ENCODE results near the gene PTX4. TPM values are rescaled to one million over a fixed set of nuclear protein-coding genes. Genes with fewer than 3 reads are reported as not detected.
"Not testable (repeated sequence)": the region's sequence is repeated elsewhere in the genome, so short reads cannot be mapped to it uniquely, and the experiment has no call there.

Gene PTX4
- total and polyA plus RNA-seq, 3 experiments from 2014 or later, result not detected

- Mint-ChIP-seq H3K36me3 (peaks cover 0 to 3% (median 0%) of the 10 kb centered on the region in 3 donors), H3K27me3 (peaks cover 0 to 2% of the 10 kb centered on the region in 2 donors), H3K4me3 (no peak overlapping the region), H3K27ac (no peak overlapping the region), H3K4me1 (peaks cover 8 to 9% (median 8%) of the 10 kb centered on the region in 3 donors), H3K9me3 (peaks cover 0 to 2% (median 0%) of the 10 kb centered on the region in 5 donors)
- no peaks in the 10 kb centered on the region for H3K9me3 ChIP-seq (ENCODE audit: low read length)
- CTCF ChIA-PET, result no interaction called here
- no peak for DNase-seq
- no peaks in the 10 kb centered on the region for H3K27me3 ChIP-seq (ENCODE audit: insufficient read depth, low read length, poor library complexity, severe bottlenecking)
- no peak overlapping the region for H3K27ac ChIP-seq (ENCODE audit: low read depth, low read length)
- POLR2A ChIA-PET, result no interaction called here
- H3K4me3 ChIP-seq (ENCODE audit: low read length), result no peak overlapping the region
- H3K36me3 ChIP-seq (ENCODE audit: insufficient read depth, low read length), result no peaks in the 10 kb centered on the region
- H3K4me1 ChIP-seq (ENCODE audit: insufficient read depth, low read length), result peaks cover 10% of the 10 kb centered on the region
Measured at GRCh38 chr16:1488054-1488601, 616 bp downstream of the PTX4 start.

GRCh38 chr16:1487395-1488053, 1.2 kb downstream of the PTX4 start:
- Mint-ChIP-seq H3K4me3 (no peak overlapping the region), H3K4me1 (peaks cover 3% of the 10 kb centered on the region in 3 donors), H3K36me3 (no peaks in the 10 kb centered on the region), H3K27me3 (peaks cover 0 to 2% of the 10 kb centered on the region in 2 donors), H3K9me3 (peaks cover 0 to 2% (median 0%) of the 10 kb centered on the region in 5 donors), H3K27ac (no peak overlapping the region)
- CTCF ChIA-PET, result no interaction called here
- Histone ChIP-seq H3K4me3 (ENCODE audit: low read length) (no peak overlapping the region), H3K4me1 (ENCODE audit: insufficient read depth, low read length) (peaks cover 5% of the 10 kb centered on the region), H3K36me3 (ENCODE audit: insufficient read depth, low read length) (no peaks in the 10 kb centered on the region), H3K27me3 (ENCODE audit: insufficient read depth, low read length, poor library complexity, severe bottlenecking) (no peaks in the 10 kb centered on the region), H3K27ac (ENCODE audit: low read depth, low read length) (no peak overlapping the region), H3K9me3 (ENCODE audit: low read length) (no peaks in the 10 kb centered on the region)
- DNase-seq, result no peak
- POLR2A ChIA-PET, result no interaction called here

- Mint-ChIP-seq H3K4me1 (no peaks in the 10 kb centered on the region), H3K9me3 (peaks cover 0 to 2% (median 0%) of the 10 kb centered on the region in 5 donors)
- POLR2A ChIA-PET, result no interaction called here
Measured at GRCh38 chr16:1486551-1487390, 2.0 kb downstream of the PTX4 start.

GRCh38 chr16:1485847-1486496, 2.8 kb downstream of the PTX4 start:
- CTCF ChIA-PET, result no interaction called here
- H3K4me1 Mint-ChIP-seq, result peaks cover 0 to 2% (median 0%) of the 10 kb centered on the region in 3 donors
- POLR2A ChIA-PET, result no interaction called here

More at GRCh38 chr16:1486551-1487390, 2.0 kb downstream of the PTX4 start:
- Histone ChIP-seq H3K9me3 (ENCODE audit: low read length) (no peaks in the 10 kb centered on the region), H3K36me3 (ENCODE audit: insufficient read depth, low read length) (no peaks in the 10 kb centered on the region), H3K27ac (ENCODE audit: low read depth, low read length) (no peak overlapping the region), H3K27me3 (ENCODE audit: insufficient read depth, low read length, poor library complexity, severe bottlenecking) (no peaks in the 10 kb centered on the region), H3K4me3 (ENCODE audit: low read length) (no peak overlapping the region), H3K4me1 (ENCODE audit: insufficient read depth, low read length) (no peaks in the 10 kb centered on the region)
- Mint-ChIP-seq H3K4me3 (no peak overlapping the region), H3K27me3 (peaks cover 0 to 5% of the 10 kb centered on the region in 2 donors), H3K27ac (peak overlapping the region in 1 of 8 donors; percentile 71), H3K36me3 (no peaks in the 10 kb centered on the region)
- CTCF ChIA-PET, result no interaction called here
- no peak for DNase-seq

GRCh38 chr16:1481906-1482835, 6.6 kb downstream of the PTX4 start:
- Mint-ChIP-seq H3K4me1 (peaks cover 0 to 2% (median 0%) of the 10 kb centered on the region in 3 donors), H3K9me3 (peaks cover 0 to 2% (median 0%) of the 10 kb centered on the region in 5 donors), H3K36me3 (peaks cover 0 to 4% (median 0%) of the 10 kb centered on the region in 3 donors), H3K4me3 (peak overlapping the region in 1 of 7 donors; percentile 33), H3K27me3 (peaks cover 10 to 13% of the 10 kb centered on the region in 2 donors), H3K27ac (no peak overlapping the region)
- H3K9me3 ChIP-seq (ENCODE audit: low read length), result no peaks in the 10 kb centered on the region
- no peak overlapping the region for H3K27ac ChIP-seq (ENCODE audit: low read depth, low read length)
- no peaks in the 10 kb centered on the region for H3K4me1 ChIP-seq (ENCODE audit: insufficient read depth, low read length)
- no peak for DNase-seq
- CTCF ChIA-PET, result no interaction called here
- no peaks in the 10 kb centered on the region for H3K27me3 ChIP-seq (ENCODE audit: insufficient read depth, low read length, poor library complexity, severe bottlenecking)
- POLR2A ChIA-PET, result no interaction called here
- no peak overlapping the region for H3K4me3 ChIP-seq (ENCODE audit: low read length)
- no peaks in the 10 kb centered on the region for H3K36me3 ChIP-seq (ENCODE audit: insufficient read depth, low read length)

More at GRCh38 chr16:1485847-1486496, 2.8 kb downstream of the PTX4 start:
- Mint-ChIP-seq H3K36me3 (peaks cover 0 to 4% (median 0%) of the 10 kb centered on the region in 3 donors), H3K9me3 (peaks cover 0 to 2% (median 0%) of the 10 kb centered on the region in 5 donors), H3K27me3 (peaks cover 7% of the 10 kb centered on the region in 2 donors), H3K27ac (no peak overlapping the region), H3K4me3 (no peak overlapping the region)
- Histone ChIP-seq H3K4me1 (ENCODE audit: insufficient read depth, low read length) (no peaks in the 10 kb centered on the region), H3K4me3 (ENCODE audit: low read length) (no peak overlapping the region), H3K27ac (ENCODE audit: low read depth, low read length) (no peak overlapping the region), H3K27me3 (ENCODE audit: insufficient read depth, low read length, poor library complexity, severe bottlenecking) (no peaks in the 10 kb centered on the region), H3K36me3 (ENCODE audit: insufficient read depth, low read length) (no peaks in the 10 kb centered on the region), H3K9me3 (ENCODE audit: low read length) (no peaks in the 10 kb centered on the region)
- no peak for DNase-seq

- H3K4me1 ChIP-seq (ENCODE audit: insufficient read depth, low read length); H3K9me3 Mint-ChIP-seq; POLR2A ChIA-PET; H3K27ac Mint-ChIP-seq; H3K36me3 ChIP-seq (ENCODE audit: insufficient read depth, low read length); H3K27me3 ChIP-seq (ENCODE audit: insufficient read depth, low read length, poor library complexity, severe bottlenecking); H3K27ac ChIP-seq (ENCODE audit: low read depth, low read length); CTCF ChIA-PET; H3K9me3 ChIP-seq (ENCODE audit: low read length); DNase-seq; H3K4me3 ChIP-seq (ENCODE audit: low read length); H3K36me3 Mint-ChIP-seq: not testable (repeated sequence)
- Mint-ChIP-seq H3K4me1 (peaks cover 10 to 12% (median 12%) of the 10 kb centered on the region in 3 donors), H3K4me3 (peak overlapping the region in 1 of 7 donors; percentile 20), H3K27me3 (peaks cover 10 to 13% of the 10 kb centered on the region in 2 donors)
Measured at GRCh38 chr16:1478937-1479336, 9.8 kb downstream of the PTX4 start.

- Histone ChIP-seq H3K4me1 (ENCODE audit: insufficient read depth, low read length) (peaks cover 19% of the 10 kb centered on the region), H3K4me3 (ENCODE audit: low read length) (no peak overlapping the region), H3K36me3 (ENCODE audit: insufficient read depth, low read length) (no peaks in the 10 kb centered on the region), H3K27ac (ENCODE audit: low read depth, low read length) (no peak overlapping the region), H3K9me3 (ENCODE audit: low read length) (no peaks in the 10 kb centered on the region), H3K27me3 (ENCODE audit: insufficient read depth, low read length, poor library complexity, severe bottlenecking) (no peaks in the 10 kb centered on the region)
- peaks cover 17 to 21% (median 19%) of the 10 kb centered on the region in 3 donors for H3K4me1 Mint-ChIP-seq
- CTCF ChIA-PET, result interaction anchor here (1.2 kb wide), 1 partner anchor 41 kb away, joined by 3 read pairs; no protein-coding TSS in a partner anchor
- H3K4me3 Mint-ChIP-seq, result peak overlapping the region in 1 of 7 donors; percentile 3
- peak overlapping the region in 1 of 8 donors; percentile 33 for H3K27ac Mint-ChIP-seq
- peaks cover 0 to 4% (median 0%) of the 10 kb centered on the region in 3 donors for H3K36me3 Mint-ChIP-seq
- no peak for DNase-seq
- H3K9me3 Mint-ChIP-seq, result no peaks in the 10 kb centered on the region
- H3K27me3 Mint-ChIP-seq, result peaks cover 10 to 11% of the 10 kb centered on the region in 2 donors
- POLR2A ChIA-PET, result no interaction called here
Measured at GRCh38 chr16:1477033-1477432, 11.7 kb downstream of the PTX4 start.

Data from CD8-positive, alpha-beta memory T cell (primary cell).